Loucy (cell line): ENCODE measurements around the gene SAMD13.

ENCODE experiments used
- H2AFZ ChIP-seq: fragments of 200-600 bp; sonication (generic); 2 replicates; pipeline ENCODE4 v1.6.0; 2016; ENCODE audit warnings: antibody characterized with exemption, mild to moderate bottlenecking, low read length, moderate library complexity
- H3F3A ChIP-seq: fragments of 200-600 bp; 2 replicates; pipeline ENCODE4 v1.6.0; 2016; ENCODE audit warnings: antibody characterized with exemption, low read depth, mild to moderate bottlenecking
- H3K27me3 ChIP-seq: fragments of 200-600 bp; sonication (generic); 2 replicates; pipeline ENCODE4 v1.6.1; 2014; ENCODE audit warnings: low read length, mild to moderate bottlenecking; ENCODE audit not compliant: insufficient read depth, poor library complexity, severe bottlenecking
- H3K36me3 ChIP-seq: fragments of 200-600 bp; sonication (generic); 2 replicates; pipeline ENCODE4 v1.6.1; 2016; ENCODE audit warnings: low read length; ENCODE audit not compliant: insufficient read depth
- H3K4me1 ChIP-seq: fragments of 200-600 bp; sonication (generic); 2 replicates; pipeline ENCODE4 v1.5.1; 2014; ENCODE audit warnings: low read length, mild to moderate bottlenecking; ENCODE audit not compliant: insufficient read depth, poor library complexity, severe bottlenecking
- H3K4me2 ChIP-seq: fragments of 200-600 bp; sonication (generic); 2 replicates; pipeline ENCODE4 v1.6.0; 2014; ENCODE audit warnings: antibody characterized with exemption, low read length, low read depth, mild to moderate bottlenecking; ENCODE audit not compliant: poor library complexity, severe bottlenecking
- H3K4me3 ChIP-seq: fragments of 200-600 bp; sonication (generic); 2 replicates; pipeline ENCODE4 v1.5.1; 2014; ENCODE audit warnings: low read length, mild to moderate bottlenecking, mixed read lengths; ENCODE audit not compliant: poor library complexity, severe bottlenecking
- H3K79me2 ChIP-seq: fragments of 200-600 bp; sonication (generic); 2 replicates; pipeline ENCODE4 v1.6.1; 2014; ENCODE audit warnings: low read length; ENCODE audit not compliant: insufficient read depth
- H3K9ac ChIP-seq: fragments of 200-600 bp; sonication (generic); 2 replicates; pipeline ENCODE4 v1.6.0; 2014; ENCODE audit warnings: mild to moderate bottlenecking, low read depth, low read length, moderate library complexity; ENCODE audit not compliant: poor library complexity, severe bottlenecking
- H3K9me2 ChIP-seq: fragments of 200-600 bp; sonication (generic); replicated peaks from 2 replicates; pipeline ENCODE4 v1.6.1; 2016; ENCODE audit warnings: low read depth, low read length, mixed read lengths
- H3K9me3 ChIP-seq: fragments of 200-600 bp; sonication (generic); 2 replicates; pipeline ENCODE4 v1.6.1; 2014; ENCODE audit warnings: mild to moderate bottlenecking, antibody characterized with exemption, low read length, low read depth; ENCODE audit not compliant: insufficient read depth
- H4K20me1 ChIP-seq: fragments of 200-600 bp; sonication (generic); 2 replicates; pipeline ENCODE4 v1.6.0; 2014; ENCODE audit warnings: antibody characterized with exemption, low read length, mild to moderate bottlenecking; ENCODE audit not compliant: insufficient read depth, poor library complexity, severe bottlenecking
- EZH2phosphoT487 ChIP-seq: fragments of 200-600 bp; IDR thresholded peaks from 2 replicates; pipeline ENCODE4 v1.6.1; 2018; ENCODE audit warnings: antibody characterized with exemption, mild to moderate bottlenecking, moderate library complexity, borderline replicate concordance
- TF ChIP-seq, protein P1 (sequence below): fragments of 200-600 bp; sonication (generic); conservative IDR thresholded peaks from 2 replicates; pipeline ENCODE4 v1.5.1; 2014; ENCODE audit warnings: mild to moderate bottlenecking, antibody characterized with exemption, low read length

The SAMD13 gene

GRCh38 chr1:84339503-84339902, 38.0 kb downstream of the SAMD13 start:
- H3K4me2 ChIP-seq: peak overlapping the region; percentile 3
- no peak for TF ChIP-seq EZH2phosphoT487
- TF ChIP-seq, protein P1, sequence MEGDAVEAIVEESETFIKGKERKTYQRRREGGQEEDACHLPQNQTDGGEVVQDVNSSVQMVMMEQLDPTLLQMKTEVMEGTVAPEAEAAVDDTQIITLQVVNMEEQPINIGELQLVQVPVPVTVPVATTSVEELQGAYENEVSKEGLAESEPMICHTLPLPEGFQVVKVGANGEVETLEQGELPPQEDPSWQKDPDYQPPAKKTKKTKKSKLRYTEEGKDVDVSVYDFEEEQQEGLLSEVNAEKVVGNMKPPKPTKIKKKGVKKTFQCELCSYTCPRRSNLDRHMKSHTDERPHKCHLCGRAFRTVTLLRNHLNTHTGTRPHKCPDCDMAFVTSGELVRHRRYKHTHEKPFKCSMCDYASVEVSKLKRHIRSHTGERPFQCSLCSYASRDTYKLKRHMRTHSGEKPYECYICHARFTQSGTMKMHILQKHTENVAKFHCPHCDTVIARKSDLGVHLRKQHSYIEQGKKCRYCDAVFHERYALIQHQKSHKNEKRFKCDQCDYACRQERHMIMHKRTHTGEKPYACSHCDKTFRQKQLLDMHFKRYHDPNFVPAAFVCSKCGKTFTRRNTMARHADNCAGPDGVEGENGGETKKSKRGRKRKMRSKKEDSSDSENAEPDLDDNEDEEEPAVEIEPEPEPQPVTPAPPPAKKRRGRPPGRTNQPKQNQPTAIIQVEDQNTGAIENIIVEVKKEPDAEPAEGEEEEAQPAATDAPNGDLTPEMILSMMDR: no peak

GRCh38 chr1:84344286-84344685, 42.8 kb downstream of the SAMD13 start:
- Histone ChIP-seq H3K4me2 (no peak overlapping the region), H2AFZ (no peak overlapping the region)
- no peak for TF ChIP-seq EZH2phosphoT487
- TF ChIP-seq, protein P1: no peak

More at GRCh38 chr1:84339503-84339902, 38.0 kb downstream of the SAMD13 start:
- Histone ChIP-seq H3K4me1 (peaks cover 22% of the 10 kb centered on the region), H3K9me3 (peaks cover 12% of the 10 kb centered on the region; the same call in 1 of the 2 replicates), H3F3A (no peaks in the 10 kb centered on the region), H3K9me2 (no peaks in the 10 kb centered on the region), H2AFZ (no peak overlapping the region), H3K4me3 (no peak overlapping the region), H3K27me3 (no peaks in the 10 kb centered on the region), H3K79me2 (no peaks in the 10 kb centered on the region), H4K20me1 (no peaks in the 10 kb centered on the region), H3K9ac (no peak overlapping the region), H3K36me3 (no peaks in the 10 kb centered on the region)

GRCh38 chr1:84345220-84345619, 43.7 kb downstream of the SAMD13 start:
- H3K9me2 ChIP-seq: no peaks in the 10 kb centered on the region
- no peaks in the 10 kb centered on the region for H3K9me3 ChIP-seq
- H2AFZ ChIP-seq: no peak overlapping the region
- H3K36me3 ChIP-seq: no peaks in the 10 kb centered on the region
- H3K9ac ChIP-seq: no peak overlapping the region
- H3K4me2 ChIP-seq: no peak overlapping the region
- no peaks in the 10 kb centered on the region for H4K20me1 ChIP-seq
- TF ChIP-seq, protein P1: no peak
- H3F3A ChIP-seq: no peaks in the 10 kb centered on the region
- H3K4me1 ChIP-seq: peaks cover 11% of the 10 kb centered on the region
- no peaks in the 10 kb centered on the region for H3K27me3 ChIP-seq
- H3K79me2 ChIP-seq: no peaks in the 10 kb centered on the region
- no peak overlapping the region for H3K4me3 ChIP-seq

More at GRCh38 chr1:84344286-84344685, 42.8 kb downstream of the SAMD13 start:
- Histone ChIP-seq H4K20me1 (no peaks in the 10 kb centered on the region), H3K4me3 (no peak overlapping the region), H3K9me3 (no peaks in the 10 kb centered on the region), H3K9me2 (no peaks in the 10 kb centered on the region), H3K9ac (no peak overlapping the region), H3F3A (no peaks in the 10 kb centered on the region), H3K4me1 (peaks cover 15% of the 10 kb centered on the region), H3K36me3 (no peaks in the 10 kb centered on the region), H3K27me3 (no peaks in the 10 kb centered on the region), H3K79me2 (no peaks in the 10 kb centered on the region)
